Loucy (cell line): Measurements from ENCODE around the gene GRID1.
A peak's percentile ranks its signal among the peaks of the same experiment; 100 is the strongest.

Source experiments
- H2AFZ ChIP-seq: fragments of 200-600 bp; sonication (generic); 2 replicates; pipeline ENCODE4 v1.6.0; 2016; ENCODE audit warnings: antibody characterized with exemption, mild to moderate bottlenecking, low read length, moderate library complexity
- H3F3A ChIP-seq: fragments of 200-600 bp; 2 replicates; pipeline ENCODE4 v1.6.0; 2016; ENCODE audit warnings: antibody characterized with exemption, low read depth, mild to moderate bottlenecking
- H3K27me3 ChIP-seq: fragments of 200-600 bp; sonication (generic); 2 replicates; pipeline ENCODE4 v1.6.1; 2014; ENCODE audit warnings: low read length, mild to moderate bottlenecking; ENCODE audit not compliant: insufficient read depth, poor library complexity, severe bottlenecking
- H3K36me3 ChIP-seq: fragments of 200-600 bp; sonication (generic); 2 replicates; pipeline ENCODE4 v1.6.1; 2016; ENCODE audit warnings: low read length; ENCODE audit not compliant: insufficient read depth
- H3K4me1 ChIP-seq: fragments of 200-600 bp; sonication (generic); 2 replicates; pipeline ENCODE4 v1.5.1; 2014; ENCODE audit warnings: low read length, mild to moderate bottlenecking; ENCODE audit not compliant: insufficient read depth, poor library complexity, severe bottlenecking
- H3K4me2 ChIP-seq: fragments of 200-600 bp; sonication (generic); 2 replicates; pipeline ENCODE4 v1.6.0; 2014; ENCODE audit warnings: antibody characterized with exemption, low read length, low read depth, mild to moderate bottlenecking; ENCODE audit not compliant: poor library complexity, severe bottlenecking
- H3K4me3 ChIP-seq: fragments of 200-600 bp; sonication (generic); 2 replicates; pipeline ENCODE4 v1.5.1; 2014; ENCODE audit warnings: low read length, mild to moderate bottlenecking, mixed read lengths; ENCODE audit not compliant: poor library complexity, severe bottlenecking
- H3K79me2 ChIP-seq: fragments of 200-600 bp; sonication (generic); 2 replicates; pipeline ENCODE4 v1.6.1; 2014; ENCODE audit warnings: low read length; ENCODE audit not compliant: insufficient read depth
- H3K9ac ChIP-seq: fragments of 200-600 bp; sonication (generic); 2 replicates; pipeline ENCODE4 v1.6.0; 2014; ENCODE audit warnings: mild to moderate bottlenecking, low read depth, low read length, moderate library complexity; ENCODE audit not compliant: poor library complexity, severe bottlenecking
- H3K9me2 ChIP-seq: fragments of 200-600 bp; sonication (generic); replicated peaks from 2 replicates; pipeline ENCODE4 v1.6.1; 2016; ENCODE audit warnings: low read depth, low read length, mixed read lengths
- H3K9me3 ChIP-seq: fragments of 200-600 bp; sonication (generic); 2 replicates; pipeline ENCODE4 v1.6.1; 2014; ENCODE audit warnings: mild to moderate bottlenecking, antibody characterized with exemption, low read length, low read depth; ENCODE audit not compliant: insufficient read depth
- H4K20me1 ChIP-seq: fragments of 200-600 bp; sonication (generic); 2 replicates; pipeline ENCODE4 v1.6.0; 2014; ENCODE audit warnings: antibody characterized with exemption, low read length, mild to moderate bottlenecking; ENCODE audit not compliant: insufficient read depth, poor library complexity, severe bottlenecking
- CTCF ChIP-seq: fragments of 200-600 bp; sonication (generic); conservative IDR thresholded peaks from 2 replicates; pipeline ENCODE4 v1.5.1; 2014; ENCODE audit warnings: mild to moderate bottlenecking, antibody characterized with exemption, low read length
- EZH2phosphoT487 ChIP-seq: fragments of 200-600 bp; IDR thresholded peaks from 2 replicates; pipeline ENCODE4 v1.6.1; 2018; ENCODE audit warnings: antibody characterized with exemption, mild to moderate bottlenecking, moderate library complexity, borderline replicate concordance

The GRID1 gene

GRCh38 chr10:86376852-86377796 lies 10.5 kb upstream of the GRID1 start:
- no peaks in the 10 kb centered on the region for H3K9me3 ChIP-seq
- TF ChIP-seq EZH2phosphoT487 (no peak), CTCF (peak; percentile 90)
- H3K79me2 ChIP-seq, result no peaks in the 10 kb centered on the region
- no peak overlapping the region for H3K4me3 ChIP-seq
- H3K4me1 ChIP-seq, result no peaks in the 10 kb centered on the region
- H3K9me2 ChIP-seq, result no peaks in the 10 kb centered on the region
- no peaks in the 10 kb centered on the region for H3K27me3 ChIP-seq
- peak overlapping the region; percentile 17 for H3K4me2 ChIP-seq
- no peaks in the 10 kb centered on the region for H3F3A ChIP-seq
- H3K36me3 ChIP-seq, result no peaks in the 10 kb centered on the region
- H4K20me1 ChIP-seq, result no peaks in the 10 kb centered on the region
- no peak overlapping the region for H3K9ac ChIP-seq
- H2AFZ ChIP-seq, result peak overlapping the region; percentile 40; the same call in 1 of the 2 replicates

DNA sequence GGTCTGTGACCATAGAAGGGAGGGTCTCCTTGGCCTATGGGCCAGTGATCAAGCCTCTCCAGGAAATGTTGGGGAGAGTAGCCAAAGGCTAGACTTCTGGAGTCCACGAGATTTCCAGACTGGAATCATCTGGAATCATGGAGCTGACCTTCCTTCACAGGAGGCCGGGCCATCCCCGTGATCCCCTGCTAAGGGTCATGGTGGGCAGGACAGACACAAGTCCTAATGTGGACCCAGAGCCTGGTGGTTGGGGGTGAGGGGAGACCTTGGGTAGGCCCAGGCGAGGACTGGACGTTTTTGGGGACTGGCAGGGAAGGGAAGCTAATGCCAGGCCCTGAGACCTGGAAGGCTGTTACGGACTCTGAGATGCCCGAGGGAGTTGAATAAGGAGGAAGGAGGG lies 9.8 kb upstream of the GRID1 start:
- H3K9me3 ChIP-seq, result no peaks in the 10 kb centered on the region
- H4K20me1 ChIP-seq, result no peaks in the 10 kb centered on the region
- no peaks in the 10 kb centered on the region for H3K4me1 ChIP-seq
- H3K9me2 ChIP-seq, result no peaks in the 10 kb centered on the region
- no peak overlapping the region for H3K9ac ChIP-seq
- H3K4me2 ChIP-seq, result no peak overlapping the region
- H3K4me3 ChIP-seq, result no peak overlapping the region
- TF ChIP-seq EZH2phosphoT487 (no peak), CTCF (no peak)
- no peaks in the 10 kb centered on the region for H3K36me3 ChIP-seq
- no peak overlapping the region for H2AFZ ChIP-seq
- no peaks in the 10 kb centered on the region for H3K79me2 ChIP-seq
- no peaks in the 10 kb centered on the region for H3K27me3 ChIP-seq
- no peaks in the 10 kb centered on the region for H3F3A ChIP-seq

GRCh38 chr10:86375204-86375603 lies 8.6 kb upstream of the GRID1 start:
- Histone ChIP-seq H3K4me3 (no peak overlapping the region), H3K9me2 (no peaks in the 10 kb centered on the region), H3K36me3 (no peaks in the 10 kb centered on the region), H3K9ac (no peak overlapping the region), H3K9me3 (no peaks in the 10 kb centered on the region), H3F3A (no peaks in the 10 kb centered on the region), H3K27me3 (no peaks in the 10 kb centered on the region), H3K79me2 (no peaks in the 10 kb centered on the region), H2AFZ (no peak overlapping the region), H3K4me1 (no peaks in the 10 kb centered on the region), H3K4me2 (no peak overlapping the region), H4K20me1 (no peaks in the 10 kb centered on the region)
- TF ChIP-seq CTCF (no peak), EZH2phosphoT487 (no peak)
